ENCODE results near the gene SLC51B.
"Not testable (repeated sequence)": the region's sequence is repeated elsewhere in the genome, so short reads cannot be mapped to it uniquely, and the experiment has no call there.

The SLC51B gene

DNA sequence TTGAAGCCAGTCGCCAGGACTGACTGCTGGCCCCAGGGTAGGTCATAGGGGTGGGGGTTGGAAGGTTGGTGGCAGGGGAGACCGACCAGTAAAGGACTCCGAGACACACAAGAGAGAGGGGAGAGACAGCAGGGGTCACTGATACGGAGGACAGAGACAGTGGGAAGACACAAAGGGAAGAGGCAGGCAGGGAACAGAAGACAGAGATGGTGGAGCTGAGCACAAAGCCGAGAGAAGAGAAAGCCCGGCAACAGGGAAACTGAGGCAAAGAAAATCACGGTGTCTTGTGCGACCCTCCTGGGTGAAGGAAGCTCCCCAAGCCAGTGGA lies 22.1 kb downstream of the SLC51B start:
- DNase-seq = no peak

DNA sequence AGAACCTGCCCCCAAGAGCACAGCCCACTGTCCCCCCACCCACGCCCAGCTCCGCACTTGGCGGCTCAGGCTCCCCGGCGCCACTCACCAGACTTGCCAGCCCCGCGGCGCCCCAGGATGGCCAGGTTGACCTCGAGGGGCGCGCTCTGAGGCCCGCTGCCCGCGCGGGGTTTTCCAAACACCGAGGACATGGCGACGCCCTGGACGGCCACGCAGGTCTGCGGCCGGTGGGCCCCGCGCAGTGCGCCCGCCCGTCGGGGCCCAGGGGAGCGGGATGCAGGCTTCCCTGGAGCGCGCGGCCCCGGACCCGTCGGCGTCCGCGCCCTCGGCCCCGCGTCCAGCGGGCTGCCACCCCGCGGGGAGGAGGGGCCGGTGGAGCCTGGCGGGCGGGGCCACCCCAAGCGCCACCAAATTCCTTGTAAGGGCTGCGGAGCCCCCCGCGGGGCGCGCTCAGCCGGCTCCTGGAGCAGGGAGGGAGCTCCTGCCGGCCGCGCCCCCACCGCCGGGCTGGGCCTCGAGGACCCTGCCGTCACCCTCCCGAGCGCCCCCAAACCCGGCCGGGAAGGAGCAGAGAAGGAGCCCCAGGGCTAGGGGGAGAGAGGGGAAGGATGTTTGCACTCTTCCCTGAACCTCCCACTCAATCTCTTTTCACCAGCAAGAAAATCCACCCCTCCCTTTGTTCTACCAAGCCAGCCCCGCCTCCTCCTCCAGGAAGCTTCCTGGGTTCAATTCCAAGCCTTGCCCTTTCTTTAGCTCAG lies 22.6 kb downstream of the SLC51B start, which contains the start of gene RASL12:
Gene RASL12, minus strand, starts transcription at position 347 of the 758 bp plus-strand sequence. Its CDS starts 156 bp downstream, at position 191.
- DNase-seq = no peak

GRCh38 chr15:65068403-65068788 lies 23.2 kb downstream of the SLC51B start:
- DNase-seq = no peak

GRCh38 chr15:65069179-65069578 lies 24.0 kb downstream of the SLC51B start:
- DNase-seq = no peak

DNA sequence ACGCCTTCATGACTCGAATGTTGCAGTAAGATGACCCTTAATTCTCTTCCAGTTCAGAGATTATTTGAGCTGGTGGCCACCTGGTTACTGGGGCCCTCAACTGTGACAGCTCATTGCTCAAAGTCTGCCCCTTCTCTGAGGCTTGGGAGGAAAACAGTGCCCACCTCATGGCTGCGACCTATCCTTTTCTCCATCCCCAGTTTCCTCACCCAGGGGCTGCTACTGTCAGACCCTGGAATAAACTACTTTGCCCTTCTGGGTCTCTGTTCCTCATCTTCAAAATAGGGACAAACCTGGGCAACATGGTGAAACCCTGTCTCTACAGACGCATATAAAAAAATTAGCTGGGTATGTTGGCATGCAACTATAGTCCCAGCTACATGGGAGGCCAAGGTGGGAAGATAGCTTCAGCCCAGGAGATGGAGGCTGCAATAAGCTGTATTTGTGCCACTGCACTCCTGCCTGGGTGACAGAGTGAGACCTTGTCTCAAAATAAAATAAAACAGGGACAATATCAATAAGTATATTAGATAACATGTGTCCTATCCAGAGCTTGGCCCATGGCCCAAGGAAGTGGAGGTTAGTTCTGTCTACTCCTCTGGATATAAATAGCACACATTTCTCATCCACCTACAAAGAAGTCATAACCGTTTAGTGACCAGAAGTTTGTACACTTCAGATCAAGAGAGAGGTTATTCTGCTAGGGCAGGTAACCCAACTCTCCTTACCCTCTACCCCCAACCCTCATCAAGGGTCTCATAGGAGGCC lies 24.8 kb downstream of the SLC51B start:
- no peak for DNase-seq

- no peak for DNase-seq
Observed at GRCh38 chr15:65071381-65071811, 26.2 kb downstream of the SLC51B start.

- DNase-seq = no peak
Observed at GRCh38 chr15:65072027-65072426, 26.8 kb downstream of the SLC51B start.

GRCh38 chr15:65072617-65073016 lies 27.4 kb downstream of the SLC51B start:
- DNase-seq = no peak

DNA sequence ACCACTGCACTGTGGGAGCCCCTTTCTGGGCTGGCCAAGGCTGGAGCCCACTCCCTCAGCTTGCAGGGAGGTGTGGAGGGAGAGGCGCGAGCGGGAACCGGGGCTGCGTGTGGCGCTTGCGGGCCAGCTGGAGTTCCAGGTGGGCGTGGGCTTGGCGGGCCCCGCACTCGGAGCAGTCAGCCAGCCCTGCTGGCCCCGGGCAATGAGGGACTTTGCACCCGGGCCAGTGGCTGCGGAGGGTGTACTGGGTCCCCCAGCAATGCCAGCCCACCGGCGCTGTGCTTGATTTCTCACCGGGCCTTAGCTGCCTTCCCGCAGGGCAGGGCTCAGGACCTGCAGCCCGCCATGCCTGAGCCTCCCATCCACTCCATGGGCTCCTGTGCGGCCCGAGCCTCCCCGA lies 29.8 kb downstream of the SLC51B start:
- DNase-seq = not testable (repeated sequence)

- not testable (repeated sequence) for DNase-seq
Observed at GRCh38 chr15:65075607-65076395, 30.6 kb downstream of the SLC51B start.

DNA sequence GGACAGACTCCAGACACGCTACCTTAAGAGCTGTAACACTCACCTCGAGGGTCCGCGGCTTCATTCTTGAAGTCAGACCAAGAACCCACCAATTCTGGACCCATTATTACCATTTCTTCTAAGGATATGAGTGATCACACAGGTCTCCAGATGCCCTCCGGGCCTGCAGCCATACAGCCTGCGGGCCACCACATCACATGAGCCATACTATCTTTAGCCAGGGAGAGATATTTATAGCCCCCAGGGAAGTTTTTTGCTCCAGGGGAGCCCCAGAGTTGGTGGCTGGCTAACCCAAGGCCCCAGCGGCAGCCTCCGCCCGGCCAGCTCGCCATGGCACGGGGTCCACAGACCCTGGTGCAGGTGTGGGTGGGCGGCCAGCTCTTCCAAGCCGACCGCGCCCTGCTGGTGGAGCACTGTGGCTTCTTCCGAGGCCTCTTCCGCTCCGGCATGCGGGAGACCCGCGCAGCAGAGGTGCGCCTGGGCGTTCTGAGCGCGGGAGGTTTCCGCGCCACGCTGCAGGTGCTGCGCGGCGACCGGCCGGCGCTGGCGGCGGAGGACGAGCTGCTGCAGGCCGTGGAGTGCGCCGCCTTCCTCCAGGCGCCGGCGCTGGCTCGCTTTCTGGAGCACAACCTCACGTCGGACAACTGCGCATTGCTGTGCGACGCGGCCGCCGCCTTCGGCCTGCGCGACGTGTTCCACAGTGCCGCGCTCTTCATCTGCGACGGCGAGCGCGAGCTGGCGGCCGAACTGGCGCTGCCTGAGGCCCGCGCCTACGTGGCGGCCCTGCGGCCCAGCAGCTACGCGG lies 31.5 kb downstream of the SLC51B start, which contains the start of gene KBTBD13:
Gene KBTBD13, plus strand, starts transcription at position 261 of the 805 bp plus-strand sequence. Its CDS starts 70 bp downstream, at position 331.
- no peak for DNase-seq

DNA sequence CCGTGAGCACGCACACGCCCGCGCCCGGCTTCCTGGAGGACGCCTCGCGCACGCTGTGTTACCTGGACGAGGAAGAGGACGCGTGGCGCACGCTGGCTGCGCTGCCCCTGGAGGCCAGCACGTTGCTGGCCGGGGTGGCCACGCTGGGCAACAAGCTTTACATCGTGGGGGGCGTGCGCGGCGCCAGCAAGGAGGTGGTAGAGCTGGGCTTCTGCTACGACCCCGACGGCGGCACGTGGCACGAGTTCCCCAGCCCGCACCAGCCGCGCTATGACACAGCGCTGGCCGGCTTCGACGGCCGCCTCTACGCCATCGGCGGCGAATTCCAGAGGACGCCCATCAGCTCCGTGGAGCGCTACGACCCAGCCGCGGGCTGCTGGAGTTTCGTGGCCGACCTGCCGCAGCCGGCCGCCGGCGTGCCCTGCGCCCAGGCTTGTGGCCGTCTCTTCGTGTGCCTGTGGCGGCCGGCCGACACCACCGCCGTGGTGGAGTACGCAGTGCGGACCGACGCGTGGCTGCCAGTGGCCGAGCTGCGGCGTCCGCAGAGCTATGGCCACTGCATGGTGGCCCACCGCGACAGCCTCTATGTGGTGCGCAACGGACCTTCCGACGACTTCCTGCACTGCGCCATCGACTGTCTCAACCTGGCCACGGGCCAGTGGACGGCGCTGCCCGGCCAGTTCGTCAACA lies 32.2 kb downstream of the SLC51B start:
- no peak for DNase-seq

DNA sequence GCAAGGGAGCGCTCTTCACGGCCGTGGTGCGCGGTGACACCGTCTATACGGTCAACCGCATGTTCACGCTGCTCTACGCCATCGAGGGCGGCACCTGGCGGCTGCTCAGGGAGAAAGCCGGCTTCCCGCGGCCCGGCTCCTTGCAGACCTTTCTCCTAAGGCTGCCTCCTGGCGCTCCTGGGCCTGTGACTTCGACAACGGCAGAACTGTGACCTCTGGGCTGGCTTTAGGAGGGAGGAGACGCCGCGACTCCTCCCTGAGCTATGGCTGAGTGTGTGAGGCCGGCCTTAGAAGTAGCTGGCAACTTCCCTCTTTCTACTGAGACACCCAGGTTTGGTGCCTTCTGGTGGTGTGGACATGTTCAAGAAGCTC lies 32.8 kb downstream of the SLC51B start:
- DNase-seq = peak; percentile 8

DNA sequence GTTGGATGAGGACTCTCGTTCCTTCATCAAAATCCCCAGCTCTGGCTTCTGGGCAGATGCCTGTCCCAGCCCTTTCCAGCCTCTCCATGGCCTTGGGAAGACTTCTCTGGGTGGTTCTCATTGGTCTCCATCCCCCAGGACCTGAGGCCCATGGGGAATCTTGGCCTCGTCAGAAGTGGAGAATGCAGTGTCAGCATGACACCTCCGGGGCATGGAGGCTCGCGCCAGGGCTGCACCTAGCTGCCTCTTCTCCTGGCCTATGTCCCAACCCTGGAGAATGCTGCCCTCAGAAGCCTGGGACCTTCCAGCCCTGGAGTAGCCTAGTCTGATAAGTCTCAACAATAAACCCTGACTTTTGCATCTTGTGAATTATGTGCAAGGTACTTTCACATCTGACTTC lies 34.4 kb downstream of the SLC51B start:
- no peak for DNase-seq

- no peak for DNase-seq
Observed at GRCh38 chr15:65081270-65081669, 36.1 kb downstream of the SLC51B start.

DNA sequence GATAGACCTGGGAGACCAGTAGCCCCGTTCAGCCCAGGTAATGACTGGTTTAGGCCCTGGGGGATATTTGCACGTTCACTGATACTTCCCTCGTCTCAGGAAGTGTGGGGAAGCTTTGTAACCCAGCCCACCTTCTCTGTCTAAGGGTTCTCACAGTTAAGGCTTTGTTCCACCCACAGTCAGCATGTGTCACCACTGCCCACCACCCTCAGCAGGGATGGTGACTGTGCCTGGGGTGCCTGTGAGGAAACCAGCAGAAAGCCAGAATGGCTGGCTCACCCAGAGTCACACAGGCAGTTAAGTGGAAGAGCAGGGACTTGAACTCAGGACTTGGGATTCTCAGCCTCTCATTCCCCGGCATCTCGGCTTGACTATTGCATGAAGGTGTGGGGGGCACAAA lies 36.6 kb downstream of the SLC51B start:
- DNase-seq = no peak

DNA sequence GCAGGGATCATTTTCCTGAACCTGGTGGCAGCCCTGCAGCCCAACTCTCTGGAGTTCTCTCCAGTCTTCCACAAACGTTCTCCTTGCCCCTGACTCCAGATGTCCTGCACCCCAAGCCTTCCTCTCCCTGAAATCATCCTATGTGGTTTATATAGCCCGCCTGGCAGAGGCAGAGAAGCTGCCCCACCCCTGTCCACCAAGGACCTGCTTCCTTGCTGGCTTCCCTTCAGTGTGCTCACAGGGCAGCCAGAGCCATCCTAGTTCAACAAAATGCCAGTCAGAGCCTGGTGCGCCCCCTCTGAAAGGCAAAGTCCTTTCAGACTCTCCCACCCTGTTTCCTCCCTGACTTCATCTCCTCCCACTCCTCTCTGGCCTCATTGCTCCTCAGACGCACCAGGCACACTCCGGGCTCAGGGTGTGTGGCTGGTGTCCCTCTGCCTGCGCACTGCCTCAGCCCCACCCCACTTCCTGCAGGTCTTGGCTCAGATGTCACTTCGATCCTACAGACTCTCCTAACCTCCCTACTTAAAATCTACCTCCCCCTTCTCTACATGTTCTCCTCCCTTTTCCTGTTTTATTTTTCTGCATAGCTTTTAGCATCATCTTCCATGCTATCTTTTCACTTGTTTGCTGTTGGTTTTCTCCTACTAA lies 37.2 kb downstream of the SLC51B start:
- DNase-seq = no peak

GRCh38 chr15:65083262-65083701 lies 38.1 kb downstream of the SLC51B start:
- DNase-seq = no peak

DNA sequence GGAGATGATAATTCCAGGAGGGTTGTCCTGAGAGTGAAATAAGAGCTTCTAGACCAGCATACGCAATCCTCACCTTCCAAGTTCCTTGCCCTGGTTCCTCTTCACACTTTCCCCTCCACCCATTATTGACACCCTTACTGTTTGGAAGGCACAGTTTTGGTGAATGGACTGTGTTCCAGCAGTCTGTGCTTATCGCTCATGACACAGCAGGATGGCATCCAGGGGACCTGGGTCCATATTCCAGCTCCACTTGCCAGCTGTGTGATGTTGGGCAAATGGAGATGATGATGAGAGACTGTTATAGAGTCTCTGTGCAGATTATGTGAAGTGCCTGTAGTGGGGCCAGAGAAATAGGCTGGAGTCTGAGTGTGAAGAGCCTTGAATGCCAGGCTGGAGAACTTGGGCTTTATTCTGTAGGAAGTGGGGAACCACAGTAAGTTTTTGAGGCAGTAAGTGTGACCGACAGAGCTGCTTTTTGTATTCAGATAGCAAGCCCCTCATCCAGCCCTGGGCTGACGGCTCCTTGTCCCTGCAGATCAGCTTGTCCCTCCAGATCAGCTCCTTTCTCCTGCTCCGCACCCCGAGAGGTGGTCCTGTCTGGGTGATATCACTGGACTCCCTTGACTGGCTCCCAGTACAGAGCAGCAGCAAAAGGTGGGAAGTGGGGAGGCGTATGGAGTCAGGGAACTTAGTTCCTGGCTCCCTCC lies 39.5 kb downstream of the SLC51B start:
- DNase-seq = no peak

GRCh38 chr15:65085207-65085753 lies 40.1 kb downstream of the SLC51B start:
- no peak for DNase-seq

Measured in OCI-M1 (cell line).